Activated CD8-positive, alpha-beta memory T cell treated with anti-CD3 and anti-CD28 coated beads for 48 hours (primary cell): ENCODE results near the gene SLC2A9.

ENCODE experiments used
- DNase-seq, 3 experiments: peaks; one replicate each; pipeline ENCODE4 v3.0.0-alpha.2; 2020; ENCODE audit warnings: low read depth in 2 of 3, low spot score in 2 of 3

Gene SLC2A9

DNA sequence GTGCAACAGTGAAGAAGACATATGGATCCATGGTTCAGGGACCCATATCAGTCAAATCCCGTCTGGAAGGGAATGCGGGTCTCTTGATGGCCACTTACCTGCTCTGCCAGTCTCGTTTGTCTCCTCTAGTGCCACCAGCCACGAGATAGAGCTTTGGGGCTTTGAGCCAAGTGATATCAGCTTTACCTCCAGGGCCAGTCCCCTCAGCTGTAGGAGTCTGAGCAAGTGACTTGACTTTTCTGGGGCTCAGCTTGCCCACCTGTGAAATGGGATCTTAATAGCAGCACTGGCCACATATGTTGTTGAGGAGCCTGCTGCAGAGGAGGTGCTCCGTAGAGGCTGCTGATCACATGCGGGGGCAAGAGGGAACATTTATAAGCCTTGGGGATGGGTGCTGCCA, 1.2 kb downstream of the SLC2A9 start:
- no peak for DNase-seq

DNA sequence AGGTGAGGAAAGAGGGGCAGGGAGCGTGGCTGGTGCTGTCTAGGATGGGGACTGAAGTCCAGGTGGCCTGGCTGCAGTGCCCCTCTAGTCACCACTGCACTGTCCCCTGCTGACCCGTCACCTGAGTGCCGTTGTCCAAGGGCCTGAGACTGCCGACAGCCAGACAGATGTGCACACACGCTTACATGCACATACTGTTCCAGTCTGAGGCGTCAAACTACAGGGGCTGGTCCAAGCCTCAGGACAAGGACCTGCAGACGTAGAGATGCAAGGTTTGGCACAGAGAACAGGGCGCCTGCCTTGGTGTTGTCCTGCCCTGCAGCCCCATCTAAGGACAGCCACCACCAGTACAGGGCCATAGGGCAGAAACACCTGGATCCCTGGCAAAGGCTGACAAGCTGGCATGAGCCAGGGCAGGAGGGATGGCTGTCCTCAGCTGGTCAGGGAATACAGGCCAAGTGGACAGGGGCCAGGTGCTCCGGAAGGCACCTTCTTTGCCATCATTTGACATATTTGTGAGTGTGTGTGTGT, 1.7 kb downstream of the SLC2A9 start:
- DNase-seq = no peak

DNA sequence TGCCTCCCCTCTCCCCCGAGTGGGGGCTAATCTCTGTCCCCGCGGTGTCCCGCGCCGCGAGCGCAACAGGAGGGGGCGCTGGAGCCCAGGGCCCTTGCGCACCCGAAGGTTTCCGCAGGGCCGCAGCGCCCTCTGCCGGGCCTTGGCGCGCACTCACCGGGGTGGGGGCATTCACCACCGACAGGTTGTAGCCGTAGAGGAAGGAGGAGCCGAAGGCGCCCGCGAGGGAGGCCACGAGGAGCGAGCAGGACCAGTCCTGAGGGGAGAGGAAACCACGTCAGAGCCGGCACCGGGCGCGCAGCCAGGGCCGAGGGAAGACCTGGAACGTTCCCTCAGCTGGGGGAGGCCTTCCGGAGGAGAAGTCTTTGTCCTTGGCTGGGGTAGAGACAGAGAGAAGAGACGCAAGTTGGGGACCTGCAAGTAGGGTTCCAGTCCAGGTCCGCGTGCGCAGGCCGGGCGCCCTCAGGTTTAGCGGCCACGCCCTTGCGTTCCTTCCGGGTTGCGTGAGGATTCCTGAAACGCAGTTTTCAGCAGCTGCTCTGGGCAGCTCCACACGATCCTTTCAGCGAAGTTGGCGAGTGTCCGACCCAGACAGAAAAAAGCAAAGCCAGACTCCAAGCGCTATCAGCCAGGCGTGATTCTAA, 2.4 kb downstream of the SLC2A9 start:
- peak; percentile 77 to 86 (median 85) for DNase-seq

DNA sequence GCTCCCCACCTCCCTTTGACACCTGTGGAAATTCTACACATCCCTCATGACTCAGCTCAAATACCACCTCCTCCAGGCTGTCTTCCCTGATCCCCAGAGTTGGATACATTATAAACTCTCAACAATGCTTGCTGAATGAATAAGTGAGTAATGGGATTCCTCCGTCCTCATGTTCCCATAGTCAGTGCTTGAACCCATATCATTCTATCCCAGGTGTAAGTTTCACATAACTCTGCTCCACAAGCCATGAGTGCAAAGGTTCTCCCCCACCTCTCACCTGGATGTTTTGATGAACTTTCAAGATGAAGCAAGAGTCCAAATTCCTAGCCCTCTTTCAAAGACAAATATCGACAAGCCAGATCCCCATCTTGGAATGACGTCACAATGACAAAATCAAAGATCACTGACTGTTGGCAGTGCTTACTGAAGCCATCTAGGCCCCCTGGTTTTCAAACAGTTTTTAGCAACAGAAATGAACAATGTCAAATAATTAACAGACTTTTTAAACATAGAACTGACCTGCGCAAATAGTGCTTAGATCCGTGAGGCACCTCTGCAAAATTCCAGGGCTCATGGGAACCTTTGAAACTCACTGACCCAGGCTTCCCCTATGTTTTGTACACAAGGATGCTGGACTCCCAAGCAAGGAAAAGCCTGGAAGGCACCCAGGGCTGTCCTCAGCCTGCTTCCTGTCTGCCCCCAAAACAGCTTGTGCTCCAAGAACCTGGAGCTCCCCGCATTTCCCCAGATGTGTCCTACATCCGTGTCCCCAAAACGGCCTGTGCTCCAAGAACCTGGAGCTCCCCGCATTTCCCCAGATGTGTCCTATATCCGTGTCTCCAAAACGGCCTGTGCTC, 4.0 kb downstream of the SLC2A9 start:
- no peak for DNase-seq

DNA sequence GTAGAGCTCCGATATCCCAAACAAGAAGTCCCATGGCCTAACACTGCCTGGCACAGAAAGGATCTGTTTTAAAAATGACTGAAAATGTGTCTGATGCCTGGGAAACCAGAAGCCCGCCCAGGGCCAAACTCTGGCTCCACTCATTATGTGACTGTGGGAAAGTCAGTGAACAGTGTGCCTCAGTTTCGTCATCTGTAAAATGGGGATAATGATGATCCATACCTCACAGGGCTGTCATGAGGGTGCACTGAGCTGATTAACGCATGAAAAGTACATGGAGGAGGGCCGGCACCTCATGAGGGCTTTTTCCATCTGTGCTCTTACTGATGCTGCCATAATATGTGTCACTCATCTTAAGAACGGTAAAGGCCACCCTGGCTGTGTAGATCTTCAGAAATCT, 5.1 kb downstream of the SLC2A9 start:
- no peak for DNase-seq

DNA sequence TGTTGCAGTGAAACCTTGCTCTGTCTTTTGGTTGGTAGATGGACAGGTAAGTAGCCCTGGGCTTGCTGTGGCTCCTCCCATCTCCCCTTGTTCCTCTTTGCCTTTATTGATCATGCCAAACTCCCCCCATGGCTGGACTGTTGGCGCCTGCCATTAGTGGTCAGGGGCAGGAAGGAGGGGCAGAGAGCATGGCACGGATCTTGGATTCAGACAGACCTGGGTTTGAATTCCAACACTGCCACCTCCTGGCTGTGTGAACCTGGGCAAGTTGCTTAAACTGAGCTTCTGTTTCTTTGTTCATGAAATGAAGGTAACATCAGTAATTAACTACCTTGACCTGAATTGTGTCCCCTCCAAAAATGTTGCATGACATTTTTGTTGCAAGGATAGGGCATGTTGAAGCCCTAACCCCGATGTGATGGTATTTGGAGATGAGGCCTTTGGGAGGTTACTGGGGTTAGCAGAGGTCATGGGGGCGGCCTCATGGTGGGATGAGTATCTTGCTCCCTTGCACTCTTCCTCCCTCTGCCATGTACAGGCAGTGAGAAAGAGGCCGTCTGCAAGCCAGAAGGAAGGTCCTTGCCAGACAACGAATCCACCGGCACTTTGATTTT, 6.0 kb downstream of the SLC2A9 start:
- DNase-seq = no peak

DNA sequence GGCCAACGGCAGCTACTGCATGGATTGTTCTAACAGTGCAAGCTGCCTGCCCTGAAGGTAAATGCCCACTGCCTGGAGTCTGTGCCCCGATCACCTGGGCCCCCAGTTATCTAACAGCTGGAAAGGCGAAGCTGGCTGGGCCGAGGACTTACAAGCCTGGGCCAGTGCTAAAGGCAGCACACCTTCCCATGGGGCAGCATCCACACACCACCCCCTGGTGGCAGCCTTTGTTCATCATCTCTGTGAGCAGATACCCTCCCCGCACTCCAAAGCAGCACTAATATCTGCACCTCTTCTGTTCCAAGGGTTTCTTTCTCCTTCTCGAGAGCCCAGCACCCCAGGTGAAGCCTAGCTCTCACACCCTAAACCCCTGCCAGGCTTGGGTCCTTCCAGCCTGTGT, 7.6 kb downstream of the SLC2A9 start:
- DNase-seq = peak in 1 of 3 experiments; percentile 19

DNA sequence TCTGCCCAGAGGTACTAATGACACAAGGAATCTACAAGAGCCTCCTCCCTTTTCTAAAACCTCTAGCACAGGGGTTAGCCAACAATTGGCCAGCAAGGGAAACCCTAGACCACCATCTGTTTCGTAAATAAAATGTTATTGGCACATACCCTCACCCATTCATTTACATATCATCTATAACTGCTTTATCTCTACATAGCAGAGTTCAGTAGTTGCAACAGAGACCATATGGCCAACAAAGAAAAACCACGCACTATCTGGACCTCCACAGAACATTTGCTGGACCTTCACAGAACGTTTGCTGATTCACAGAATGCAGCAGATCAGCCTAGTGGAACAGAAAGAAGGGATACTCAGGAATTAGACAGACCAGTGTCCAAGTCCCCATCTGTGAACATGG, 9.4 kb downstream of the SLC2A9 start:
- DNase-seq = no peak

DNA sequence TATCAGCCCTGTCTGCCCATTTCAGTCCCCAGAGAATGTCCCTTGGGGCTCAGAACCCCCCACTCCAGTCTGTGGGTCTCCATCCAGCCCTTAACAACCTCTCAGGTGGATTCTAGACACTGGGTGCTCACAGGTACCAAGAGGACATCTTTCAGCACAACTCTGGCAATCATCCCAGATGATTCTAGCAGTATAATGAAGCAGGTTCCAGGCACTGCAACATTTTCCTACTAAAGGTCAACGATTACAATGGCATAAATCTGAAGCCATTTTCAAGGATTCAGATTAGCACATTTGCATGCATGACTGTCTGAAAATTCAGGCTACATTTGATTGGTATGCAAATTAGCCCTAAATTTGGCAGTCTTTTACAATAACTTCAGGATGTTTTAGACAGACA, 10.0 kb downstream of the SLC2A9 start:
- no peak for DNase-seq

DNA sequence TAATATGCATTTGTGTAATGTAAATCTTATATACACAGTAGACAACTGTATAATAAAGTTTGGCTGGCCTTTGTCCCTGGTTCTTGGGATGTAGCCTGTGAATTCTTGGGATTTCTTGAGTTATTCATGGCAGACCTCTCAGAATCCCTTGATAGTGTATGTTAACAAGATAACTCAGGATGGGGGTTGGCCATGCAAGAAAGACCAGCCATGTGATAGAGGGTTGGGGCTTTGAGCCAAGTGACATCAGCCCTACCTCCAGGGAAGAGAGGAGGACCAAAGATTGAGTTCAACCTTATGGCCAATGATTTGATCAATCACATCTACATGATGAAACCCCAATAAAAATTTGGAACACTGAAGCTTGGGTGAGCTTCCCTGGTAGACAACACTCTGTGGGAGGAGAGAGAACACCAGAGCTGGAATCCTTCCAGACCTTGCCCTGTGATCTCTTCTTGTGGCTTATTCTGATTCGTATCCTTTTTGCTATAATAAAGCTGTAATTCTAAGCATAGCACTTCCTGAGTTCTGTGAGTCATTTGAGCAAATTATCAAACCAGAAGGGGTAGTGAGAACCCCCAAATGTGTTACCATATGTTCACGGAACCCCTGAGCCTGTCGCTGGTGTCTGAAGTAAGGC, 11.3 kb downstream of the SLC2A9 start:
- no peak for DNase-seq

DNA sequence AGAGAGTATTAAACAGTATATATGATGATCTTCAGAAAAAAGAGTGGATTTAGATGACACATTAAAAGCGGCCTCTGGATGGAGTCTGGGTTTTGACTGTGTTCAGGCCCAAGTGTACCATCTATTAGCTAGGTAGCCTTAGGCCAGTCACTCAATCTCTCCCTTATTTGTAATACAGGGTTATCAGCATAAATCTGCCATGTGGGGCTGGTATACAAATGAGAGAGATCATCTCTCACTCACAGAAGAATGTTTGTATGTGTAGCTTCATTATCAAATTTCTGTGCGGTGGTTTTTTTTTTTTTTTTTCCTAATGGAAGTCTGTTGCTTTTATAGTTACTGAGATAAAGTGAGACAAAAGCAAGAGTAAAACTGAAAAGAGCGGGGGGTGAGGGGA, 12.7 kb downstream of the SLC2A9 start:
- DNase-seq = no peak

DNA sequence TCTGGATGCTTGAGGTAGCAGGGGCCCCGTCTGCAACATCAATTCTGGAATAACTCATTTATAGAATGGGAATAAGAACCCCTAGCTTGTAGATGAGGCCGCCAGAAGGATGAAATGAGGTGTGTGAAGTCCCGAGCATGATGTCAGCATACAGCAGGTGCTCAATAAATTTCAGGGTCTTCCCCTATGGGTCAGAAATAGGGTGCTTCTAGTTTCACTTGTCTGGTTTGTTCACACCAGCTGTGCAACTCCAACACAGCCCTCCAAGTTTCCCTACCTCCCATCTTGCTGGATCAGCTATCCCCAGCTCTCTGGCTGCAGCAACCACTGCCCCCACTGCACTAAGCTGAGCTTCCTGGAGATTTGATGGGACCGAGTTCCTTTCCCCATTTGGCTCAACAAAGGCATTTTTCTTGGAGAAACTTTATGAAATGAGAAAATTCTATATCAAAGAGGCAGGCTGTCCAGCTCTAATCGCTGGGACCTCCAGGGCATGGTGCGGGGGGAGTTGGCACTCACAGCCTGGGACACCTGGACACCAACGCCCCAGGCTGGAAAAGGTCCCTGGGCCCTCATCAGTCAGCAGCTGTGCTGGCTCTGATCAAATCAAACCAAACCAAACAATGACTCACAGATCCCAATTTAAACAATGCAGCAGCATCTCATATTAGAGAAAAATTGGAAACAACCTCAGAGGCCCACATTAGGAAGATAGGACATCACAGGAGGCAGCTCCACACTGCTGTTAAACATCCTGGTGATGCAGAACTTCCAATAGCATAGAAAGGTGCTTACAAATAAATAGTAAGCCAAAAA, 13.3 kb downstream of the SLC2A9 start:
- DNase-seq = no peak

DNA sequence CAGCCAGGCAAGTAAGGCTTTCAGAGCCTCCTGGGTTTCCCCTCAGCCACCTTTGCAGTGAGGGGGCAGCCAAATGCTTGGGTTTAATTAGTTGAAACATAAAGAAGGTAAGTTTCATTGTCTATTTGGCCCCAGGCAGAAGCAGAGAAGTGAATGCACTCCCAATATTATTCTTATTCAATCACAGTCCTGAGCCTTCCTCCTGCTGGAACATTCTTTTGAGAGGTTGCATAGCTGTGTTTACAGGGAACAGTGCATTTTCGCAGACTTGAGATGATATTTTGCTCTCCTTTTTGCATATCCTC, 13.9 kb downstream of the SLC2A9 start:
- DNase-seq = no peak

DNA sequence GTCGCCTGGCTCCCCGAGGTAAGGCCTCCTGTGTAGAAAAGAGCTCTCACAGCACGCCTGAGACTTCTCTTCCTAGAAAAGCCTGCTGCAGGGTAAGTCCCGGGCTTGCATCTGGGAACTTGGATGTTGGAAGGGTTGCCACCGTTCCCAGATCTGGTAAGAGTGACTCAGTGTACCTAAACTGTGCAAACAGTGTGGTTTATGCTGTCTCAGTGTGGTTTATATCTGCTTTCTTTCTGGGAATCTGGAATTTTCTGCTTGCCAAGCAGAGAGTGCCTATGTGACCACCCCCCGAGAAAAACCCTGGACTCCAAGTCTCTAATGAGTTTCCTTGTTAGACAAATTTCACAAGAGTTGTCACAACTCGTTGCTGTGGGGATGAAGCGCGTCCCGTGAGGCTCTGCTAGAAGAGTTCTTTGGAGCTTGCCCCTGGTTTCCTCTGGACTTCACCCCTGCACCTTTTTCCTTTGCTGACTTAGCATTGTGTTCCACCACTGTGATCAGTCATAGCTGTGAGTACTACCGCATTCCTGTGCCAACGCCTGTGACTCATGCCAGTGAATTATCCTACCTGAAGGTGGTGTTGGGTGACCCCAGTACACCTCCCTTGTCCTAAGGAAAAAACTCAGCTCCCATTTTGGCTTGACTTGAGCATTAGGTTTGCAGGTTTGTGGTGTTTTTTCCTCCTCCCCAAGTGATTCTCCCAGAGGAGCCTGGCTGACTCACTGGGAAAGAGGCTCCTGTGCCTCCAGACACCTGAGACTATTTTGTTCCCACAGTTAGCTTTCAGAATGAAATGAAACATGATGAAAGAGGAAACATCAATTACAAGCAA, 14.5 kb downstream of the SLC2A9 start:
- no peak for DNase-seq

DNA sequence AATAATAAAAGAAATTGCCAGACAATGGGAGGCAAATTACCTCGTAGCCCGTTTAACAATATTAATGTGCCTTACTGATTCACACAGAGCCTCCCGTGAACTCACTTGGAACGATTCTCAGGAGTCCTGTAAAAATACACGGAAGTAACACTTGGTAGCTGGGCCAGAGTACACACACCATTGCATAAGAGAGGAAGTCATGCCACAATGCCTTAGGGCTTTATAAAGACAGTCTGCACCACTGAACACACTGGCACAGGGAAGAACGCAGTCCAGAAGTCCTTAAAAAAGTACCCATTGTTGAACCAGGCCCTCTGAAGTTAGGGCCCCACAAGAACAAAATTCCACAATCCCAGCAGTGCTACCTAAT, 15.1 kb downstream of the SLC2A9 start:
- no peak for DNase-seq

DNA sequence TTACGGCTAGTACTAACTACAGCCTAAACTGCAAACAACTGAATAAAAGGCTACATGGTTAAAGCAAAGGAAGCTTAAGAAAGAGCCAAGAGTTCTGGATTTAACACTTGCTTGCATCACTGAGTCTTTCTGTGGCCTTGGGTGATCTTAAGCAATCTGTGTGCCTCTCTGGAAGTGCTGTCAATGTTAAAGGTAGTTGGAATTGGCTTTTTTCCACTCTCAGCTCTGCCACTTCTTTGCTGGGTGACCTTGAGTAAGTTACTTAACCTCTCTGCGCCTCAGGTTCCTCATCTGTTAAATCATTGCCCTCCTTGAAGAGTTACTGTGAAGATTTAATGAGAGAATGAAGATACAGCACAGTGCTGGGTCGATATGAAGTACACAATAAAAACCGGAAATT, 15.7 kb downstream of the SLC2A9 start:
- DNase-seq = no peak

DNA sequence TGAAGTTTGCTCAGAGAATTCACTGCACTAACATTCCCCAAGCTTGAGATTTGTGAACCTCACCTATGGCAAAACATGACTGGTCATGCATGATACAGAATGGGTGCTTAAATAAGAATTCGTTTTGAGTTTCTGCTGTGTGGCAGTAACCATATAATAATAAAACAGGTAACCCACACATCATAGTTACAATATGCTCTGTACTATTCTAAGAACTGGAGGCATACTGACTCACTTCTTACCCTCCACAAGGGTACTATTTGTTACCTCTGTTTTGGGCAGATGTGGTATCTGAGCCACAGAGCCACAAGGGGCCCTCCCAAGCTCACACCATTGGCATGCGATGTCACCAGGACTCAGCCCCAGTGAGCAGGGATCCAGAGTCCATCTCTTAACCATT, 17.6 kb downstream of the SLC2A9 start:
- DNase-seq = no peak

DNA sequence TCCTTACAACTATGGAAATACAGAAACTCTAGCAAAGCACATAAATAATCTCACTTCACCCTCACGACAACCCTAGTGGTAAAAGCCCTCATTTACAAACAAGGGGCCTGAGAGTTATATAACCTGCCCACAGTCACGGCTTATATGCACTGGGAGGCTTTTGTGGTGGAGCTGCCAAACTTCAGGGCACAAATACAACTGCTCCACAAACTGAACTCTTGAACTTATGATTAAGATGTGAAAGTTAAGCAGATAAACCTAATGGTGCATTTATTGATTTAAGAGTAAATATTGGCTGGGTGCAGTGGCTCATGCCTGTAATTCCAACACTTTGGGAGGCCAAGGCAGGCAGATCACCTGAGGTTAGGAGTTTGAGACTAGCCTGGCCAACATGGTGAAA, 19.0 kb downstream of the SLC2A9 start:
- no peak for DNase-seq

DNA sequence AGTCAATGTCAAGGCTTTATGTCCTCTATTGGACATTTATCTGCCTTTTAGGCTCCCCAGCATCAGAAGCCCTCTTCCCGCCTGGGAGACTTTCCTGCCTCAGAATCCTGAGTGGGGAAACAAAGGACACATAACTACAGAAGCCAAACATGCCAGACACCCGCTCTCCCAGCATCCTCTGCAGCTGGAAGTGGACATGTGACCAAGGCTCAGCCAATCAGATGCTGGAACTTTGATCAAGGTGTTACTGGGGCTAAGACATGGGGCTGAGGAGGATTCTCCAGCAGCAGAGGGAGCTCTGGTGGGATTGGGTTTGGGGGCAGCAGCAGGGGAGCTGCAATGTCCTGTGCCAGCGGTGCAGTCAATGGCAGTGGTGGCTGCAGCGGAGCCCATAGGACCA, 19.5 kb downstream of the SLC2A9 start:
- no peak for DNase-seq

DNA sequence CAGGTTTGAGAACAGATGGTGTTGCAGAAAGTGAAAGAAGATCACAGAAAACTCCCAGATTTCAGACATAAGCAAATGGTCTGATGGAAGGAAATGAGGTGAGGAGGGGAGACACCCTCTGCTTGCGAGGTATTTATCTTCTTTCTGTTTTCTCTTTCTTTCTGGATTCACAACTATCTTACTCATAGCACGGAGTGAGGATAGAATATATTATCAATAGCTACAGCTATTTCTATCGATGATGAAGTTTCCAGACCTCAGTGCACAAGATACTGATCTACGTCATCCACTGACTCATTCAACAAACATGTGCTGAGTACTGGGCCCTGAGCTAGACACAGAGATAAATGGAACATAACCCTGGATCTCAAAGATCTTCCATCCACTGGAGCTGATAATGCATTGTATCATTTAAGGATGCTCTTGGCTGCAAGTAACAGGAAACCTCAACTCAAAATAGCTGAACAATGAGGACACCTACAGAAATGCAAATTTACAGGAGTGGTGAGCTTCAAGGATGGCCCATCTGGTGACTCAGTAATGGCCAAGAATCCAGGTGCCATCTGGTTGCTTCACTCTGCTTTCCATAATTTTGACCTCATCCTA, 21.2 kb downstream of the SLC2A9 start:
- no peak for DNase-seq
